Measurements from ENCODE around the gene ITPR1.

DNA sequence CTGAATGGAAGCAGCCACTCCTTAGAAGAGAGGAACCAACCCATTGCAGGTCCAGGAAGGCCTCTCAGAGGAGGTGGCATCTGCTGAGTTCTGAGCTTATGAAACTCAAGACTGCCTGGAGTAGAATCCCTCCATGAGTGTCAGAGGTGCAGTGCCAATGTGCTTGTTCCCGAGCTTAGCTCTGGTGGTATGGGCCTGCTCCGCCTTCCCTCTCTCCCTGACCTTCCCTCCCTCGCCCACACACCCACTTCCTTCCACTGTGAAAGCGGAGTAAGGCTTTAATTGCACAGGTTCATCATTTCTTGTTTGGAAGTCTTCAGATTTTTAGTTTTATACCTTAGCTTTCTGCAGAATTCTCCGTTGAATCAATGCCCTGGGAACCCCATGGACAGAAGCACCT, 278.1 kb downstream of the ITPR1 start:
- TF ChIP-seq, protein P1, sequence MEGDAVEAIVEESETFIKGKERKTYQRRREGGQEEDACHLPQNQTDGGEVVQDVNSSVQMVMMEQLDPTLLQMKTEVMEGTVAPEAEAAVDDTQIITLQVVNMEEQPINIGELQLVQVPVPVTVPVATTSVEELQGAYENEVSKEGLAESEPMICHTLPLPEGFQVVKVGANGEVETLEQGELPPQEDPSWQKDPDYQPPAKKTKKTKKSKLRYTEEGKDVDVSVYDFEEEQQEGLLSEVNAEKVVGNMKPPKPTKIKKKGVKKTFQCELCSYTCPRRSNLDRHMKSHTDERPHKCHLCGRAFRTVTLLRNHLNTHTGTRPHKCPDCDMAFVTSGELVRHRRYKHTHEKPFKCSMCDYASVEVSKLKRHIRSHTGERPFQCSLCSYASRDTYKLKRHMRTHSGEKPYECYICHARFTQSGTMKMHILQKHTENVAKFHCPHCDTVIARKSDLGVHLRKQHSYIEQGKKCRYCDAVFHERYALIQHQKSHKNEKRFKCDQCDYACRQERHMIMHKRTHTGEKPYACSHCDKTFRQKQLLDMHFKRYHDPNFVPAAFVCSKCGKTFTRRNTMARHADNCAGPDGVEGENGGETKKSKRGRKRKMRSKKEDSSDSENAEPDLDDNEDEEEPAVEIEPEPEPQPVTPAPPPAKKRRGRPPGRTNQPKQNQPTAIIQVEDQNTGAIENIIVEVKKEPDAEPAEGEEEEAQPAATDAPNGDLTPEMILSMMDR (conservative IDR thresholded peaks at IDR 0.05), result no peak
- no peak for TF ChIP-seq EZH2 (IDR thresholded peaks at IDR 0.05; ENCODE audit: low read depth)

Measured in PC-9 (cell line).